HG03439 (cell line): ENCODE measurements around the gene BMERB1.

Experiments used
- ATAC-seq: cut with Tn5 transposase; IDR thresholded peaks from one replicate; pipeline ENCODE4 v1.9.1; 2021; ENCODE audit warnings: mild to moderate bottlenecking, moderate library complexity; ENCODE audit not compliant: unreplicated experiment

Gene BMERB1

GRCh38 chr16:15493466-15494180, 59.2 kb downstream of the BMERB1 start:
- ATAC-seq = no peak

GRCh38 chr16:15494236-15494635, 59.8 kb downstream of the BMERB1 start:
- ATAC-seq = no peak

- no peak for ATAC-seq
Observed at GRCh38 chr16:15495898-15496297, 61.5 kb downstream of the BMERB1 start.

- ATAC-seq = no peak
Observed at GRCh38 chr16:15498427-15499175, 64.2 kb downstream of the BMERB1 start.

GRCh38 chr16:15502041-15502725, 67.8 kb downstream of the BMERB1 start:
- no peak for ATAC-seq

- ATAC-seq = no peak
Observed at GRCh38 chr16:15506441-15506840, 72.1 kb downstream of the BMERB1 start.

GRCh38 chr16:15507301-15507958, 73.0 kb downstream of the BMERB1 start:
- no peak for ATAC-seq

GRCh38 chr16:15507959-15508627, 73.7 kb downstream of the BMERB1 start:
- no peak for ATAC-seq

- ATAC-seq = no peak
Observed at GRCh38 chr16:15509051-15509592, 74.7 kb downstream of the BMERB1 start.

- no peak for ATAC-seq
Observed at GRCh38 chr16:15509593-15510535, 75.5 kb downstream of the BMERB1 start.

- ATAC-seq = no peak
Observed at GRCh38 chr16:15510992-15511391, 76.6 kb downstream of the BMERB1 start.

- ATAC-seq = no peak
Observed at GRCh38 chr16:15511759-15512487, 77.5 kb downstream of the BMERB1 start.

- ATAC-seq = no peak
Observed at GRCh38 chr16:15513156-15513555, 78.8 kb downstream of the BMERB1 start.

GRCh38 chr16:15515992-15516391, 81.6 kb downstream of the BMERB1 start:
- ATAC-seq = no peak

- ATAC-seq = no peak
Observed at GRCh38 chr16:15516609-15517008, 82.2 kb downstream of the BMERB1 start.

- no peak for ATAC-seq
Observed at GRCh38 chr16:15517743-15518377, 83.5 kb downstream of the BMERB1 start.

- ATAC-seq = no peak
Observed at GRCh38 chr16:15518381-15519351, 84.3 kb downstream of the BMERB1 start.
